Measurements from ENCODE around the gene TSTD1.
A peak's percentile ranks its signal among the peaks of the same experiment; 100 is the strongest.

The TSTD1 gene, protein sequence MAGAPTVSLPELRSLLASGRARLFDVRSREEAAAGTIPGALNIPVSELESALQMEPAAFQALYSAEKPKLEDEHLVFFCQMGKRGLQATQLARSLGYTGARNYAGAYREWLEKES

DNA sequence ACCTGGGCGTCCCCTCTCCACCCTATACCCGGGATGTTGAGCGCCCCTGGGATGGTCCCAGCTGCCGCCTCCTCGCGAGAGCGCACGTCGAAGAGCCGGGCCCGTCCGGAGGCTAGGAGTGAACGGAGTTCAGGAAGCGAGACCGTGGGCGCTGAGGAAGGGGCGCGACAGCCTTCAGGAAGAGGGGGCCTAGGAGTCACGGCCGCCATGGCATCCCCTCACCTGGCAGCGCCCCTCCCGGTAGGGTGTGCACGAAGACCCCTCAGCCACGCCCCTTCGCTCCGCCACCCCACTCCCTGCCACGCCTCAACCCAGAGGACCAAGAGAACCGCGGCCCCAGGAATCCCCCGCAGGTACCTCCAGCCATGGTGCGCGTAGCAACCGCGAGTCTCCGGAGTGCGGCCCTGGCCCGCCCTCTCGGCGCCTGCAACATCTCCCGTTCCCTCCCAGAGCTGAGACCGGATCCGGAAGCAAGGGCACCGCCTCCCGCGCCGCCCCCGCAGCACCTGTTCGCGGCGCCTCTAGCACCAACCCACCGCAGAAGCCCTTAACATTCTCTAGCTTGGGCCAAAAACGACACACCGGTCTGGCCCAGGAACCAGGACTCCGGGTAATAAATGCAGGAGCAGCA lies at the start of gene TSTD1:
Gene TSTD1 (minus strand): TSS at position 442 of the 631 bp plus-strand sequence. CDS start 75 bp downstream, at position 367.
- DNase-seq (ENCODE audit: low read depth), result no peak
- TF ChIP-seq, protein P1, sequence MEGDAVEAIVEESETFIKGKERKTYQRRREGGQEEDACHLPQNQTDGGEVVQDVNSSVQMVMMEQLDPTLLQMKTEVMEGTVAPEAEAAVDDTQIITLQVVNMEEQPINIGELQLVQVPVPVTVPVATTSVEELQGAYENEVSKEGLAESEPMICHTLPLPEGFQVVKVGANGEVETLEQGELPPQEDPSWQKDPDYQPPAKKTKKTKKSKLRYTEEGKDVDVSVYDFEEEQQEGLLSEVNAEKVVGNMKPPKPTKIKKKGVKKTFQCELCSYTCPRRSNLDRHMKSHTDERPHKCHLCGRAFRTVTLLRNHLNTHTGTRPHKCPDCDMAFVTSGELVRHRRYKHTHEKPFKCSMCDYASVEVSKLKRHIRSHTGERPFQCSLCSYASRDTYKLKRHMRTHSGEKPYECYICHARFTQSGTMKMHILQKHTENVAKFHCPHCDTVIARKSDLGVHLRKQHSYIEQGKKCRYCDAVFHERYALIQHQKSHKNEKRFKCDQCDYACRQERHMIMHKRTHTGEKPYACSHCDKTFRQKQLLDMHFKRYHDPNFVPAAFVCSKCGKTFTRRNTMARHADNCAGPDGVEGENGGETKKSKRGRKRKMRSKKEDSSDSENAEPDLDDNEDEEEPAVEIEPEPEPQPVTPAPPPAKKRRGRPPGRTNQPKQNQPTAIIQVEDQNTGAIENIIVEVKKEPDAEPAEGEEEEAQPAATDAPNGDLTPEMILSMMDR (conservative IDR thresholded peaks at IDR 0.05; ENCODE audit: control insufficient read depth, insufficient read depth, low read depth, low read length), result no peak
- peak within 1 kb of the TSS; percentile 42 for H3K4me3 ChIP-seq (ENCODE audit: control insufficient read depth, low read depth, low read length)

DNA sequence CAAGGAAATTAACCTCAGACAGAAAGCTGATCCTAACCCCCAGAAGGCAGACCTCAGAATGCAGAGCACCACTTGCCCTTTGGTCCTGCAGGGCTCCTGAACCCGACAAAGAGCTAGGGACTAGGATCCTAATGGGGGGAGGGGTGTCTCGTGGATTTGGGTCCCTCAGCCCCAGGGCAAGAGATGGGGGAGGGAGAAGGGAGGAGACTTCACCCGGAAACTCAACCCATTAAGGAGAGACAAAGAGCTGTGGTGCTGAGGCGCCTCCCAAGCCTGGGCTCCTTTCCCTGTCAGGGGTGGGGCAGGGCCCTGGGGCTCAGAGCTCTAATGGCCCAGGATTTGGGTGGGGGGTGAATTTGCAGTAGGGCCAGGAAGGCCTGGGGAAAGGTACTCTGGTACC lies 47.7 kb upstream of the TSTD1 start:
- no peak overlapping the region for H3K4me3 ChIP-seq (ENCODE audit: control insufficient read depth, low read depth, low read length)
- DNase-seq (ENCODE audit: low read depth), result no peak
- TF ChIP-seq, protein P1 (conservative IDR thresholded peaks at IDR 0.05; ENCODE audit: control insufficient read depth, insufficient read depth, low read depth, low read length), result no peak

DNA sequence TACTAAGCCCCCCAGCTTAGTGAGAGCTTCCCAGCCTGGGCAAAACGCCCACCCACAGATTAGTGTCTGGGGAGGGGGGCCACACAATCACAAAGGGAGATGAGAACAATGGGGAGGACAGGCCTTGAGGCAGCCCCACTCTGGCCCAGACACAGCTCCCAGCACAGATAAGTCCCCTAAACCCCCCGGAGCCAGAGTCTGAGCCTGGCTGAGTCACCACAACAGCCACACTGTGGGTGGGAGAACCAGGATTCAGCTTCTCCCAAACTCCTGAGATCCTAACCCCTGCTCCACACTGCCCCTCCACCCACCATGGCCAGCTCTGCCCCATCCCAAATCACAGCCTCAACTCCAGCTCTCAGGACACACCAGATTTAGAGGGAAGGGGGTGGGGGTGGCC lies 46.4 kb upstream of the TSTD1 start:
- no peak overlapping the region for H3K4me3 ChIP-seq (ENCODE audit: control insufficient read depth, low read depth, low read length)
- DNase-seq (ENCODE audit: low read depth), result peak; percentile 49
- TF ChIP-seq, protein P1 (conservative IDR thresholded peaks at IDR 0.05; ENCODE audit: control insufficient read depth, insufficient read depth, low read depth, low read length), result no peak

DNA sequence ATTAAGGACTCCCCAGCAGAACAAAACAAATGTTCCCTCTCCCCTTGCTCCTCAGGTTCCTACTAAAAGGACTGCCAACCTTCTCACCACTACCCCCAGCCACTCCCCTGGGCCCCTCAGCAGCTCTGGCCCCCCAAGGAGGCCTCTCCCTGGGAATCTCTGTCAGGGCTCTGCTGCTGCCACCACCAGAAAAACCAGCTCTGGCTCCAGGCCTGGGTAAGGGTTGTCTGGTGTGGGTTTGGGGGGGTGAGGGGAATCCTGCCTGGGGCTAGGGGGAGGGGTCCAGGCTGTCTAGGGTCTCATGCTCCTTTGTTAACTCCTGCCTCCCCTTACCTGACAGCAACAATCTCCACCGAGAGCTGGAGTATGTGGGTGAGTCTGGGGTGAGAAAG lies 45.8 kb upstream of the TSTD1 start:
- TF ChIP-seq, protein P1 (conservative IDR thresholded peaks at IDR 0.05; ENCODE audit: control insufficient read depth, insufficient read depth, low read depth, low read length), result no peak
- H3K4me3 ChIP-seq (ENCODE audit: control insufficient read depth, low read depth, low read length), result no peak overlapping the region
- no peak for DNase-seq (ENCODE audit: low read depth)

DNA sequence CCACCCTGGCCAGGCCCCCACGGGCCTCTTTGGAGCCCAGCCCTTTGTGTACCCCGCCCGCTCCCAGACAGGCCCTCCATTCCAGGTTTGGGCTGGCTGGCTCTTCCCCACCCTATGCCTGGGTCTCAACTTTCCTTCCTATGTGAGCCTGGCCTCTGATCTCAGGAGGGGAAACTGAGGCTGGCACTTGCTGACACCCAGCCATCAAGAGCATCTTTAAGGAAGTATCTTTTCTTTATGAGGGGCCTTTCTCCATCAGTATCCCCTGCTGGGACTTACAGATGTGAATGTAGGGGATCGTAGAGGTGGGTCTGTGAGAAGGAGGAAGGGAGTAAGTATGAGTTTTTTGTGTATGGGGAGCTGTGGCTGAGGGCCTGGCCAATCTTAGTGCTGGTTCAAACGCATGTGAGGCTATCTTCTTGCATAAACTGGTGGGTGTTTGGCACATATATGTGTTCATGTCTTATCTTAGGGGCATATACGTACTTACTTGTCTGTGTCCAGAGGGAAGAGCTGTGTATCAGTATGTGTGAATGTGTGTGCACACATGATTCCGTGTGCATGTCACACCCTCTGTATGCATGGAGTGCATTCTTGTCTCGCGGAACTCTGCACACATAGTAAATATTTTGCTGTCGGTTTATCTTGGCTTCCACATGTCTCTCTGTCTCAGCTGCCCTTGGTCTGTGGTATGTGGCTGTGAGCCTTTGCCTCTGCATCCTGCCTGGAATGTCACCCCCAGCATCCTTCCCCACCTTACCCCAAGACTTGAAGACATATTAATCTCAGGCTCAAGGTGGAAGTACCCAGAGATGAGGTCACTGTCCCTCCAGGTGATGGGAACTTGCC lies 45.2 kb upstream of the TSTD1 start:
- TF ChIP-seq, protein P1 (conservative IDR thresholded peaks at IDR 0.05; ENCODE audit: control insufficient read depth, insufficient read depth, low read depth, low read length), result no peak
- no peak for DNase-seq (ENCODE audit: low read depth)
- no peak overlapping the region for H3K4me3 ChIP-seq (ENCODE audit: control insufficient read depth, low read depth, low read length)

DNA sequence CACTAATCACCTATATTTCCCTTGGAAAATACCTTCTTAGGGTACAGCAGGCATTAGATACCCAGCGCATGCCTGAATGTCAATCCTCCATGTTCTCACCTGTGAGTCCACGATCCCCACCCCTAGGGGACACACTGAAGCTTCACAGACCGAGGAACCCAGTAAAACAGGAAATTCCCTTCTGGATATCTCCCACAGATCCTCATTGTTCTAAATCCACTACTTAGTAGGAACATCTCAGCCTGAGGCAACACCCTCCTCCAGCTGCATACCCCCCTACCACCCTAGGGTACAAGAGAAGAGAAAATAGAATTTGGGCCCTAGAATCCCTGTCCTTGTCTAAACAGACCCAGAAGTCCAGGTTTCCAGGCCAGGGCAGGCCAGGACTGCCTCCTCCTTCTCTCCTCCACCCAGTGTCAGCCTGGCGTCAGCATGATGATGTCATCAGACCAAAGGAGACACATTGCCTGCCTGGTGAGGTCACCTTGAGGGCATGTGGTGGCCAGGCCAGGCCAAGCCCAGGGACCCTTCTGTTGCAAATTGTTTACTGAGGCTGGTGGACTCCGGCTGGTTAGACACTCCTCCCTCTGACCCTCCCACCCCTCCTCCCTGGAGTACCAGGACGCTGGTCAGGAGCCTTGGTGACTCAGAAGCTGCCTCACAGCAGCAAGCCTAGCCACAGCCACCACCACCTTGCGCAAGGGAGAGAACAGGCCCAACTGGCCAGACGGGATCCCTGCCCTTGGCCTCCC lies 44.4 kb upstream of the TSTD1 start:
- TF ChIP-seq, protein P1 (conservative IDR thresholded peaks at IDR 0.05; ENCODE audit: control insufficient read depth, insufficient read depth, low read depth, low read length), result no peak
- peak; percentile 97 for DNase-seq (ENCODE audit: low read depth)
- H3K4me3 ChIP-seq (ENCODE audit: control insufficient read depth, low read depth, low read length), result no peak overlapping the region
